Endothelial cell of umbilical vein (primary cell): ENCODE measurements around the gene OR2AG1.

Experiments used
- GATA2 ChIP-seq: IDR thresholded peaks from 2 replicates; pipeline ENCODE4 v1.7.0; 2011; ENCODE audit warnings: low read depth, mild to moderate bottlenecking, moderate library complexity, mixed read lengths, low read length; ENCODE audit not compliant: insufficient read length, insufficient read depth
- POLR2A ChIP-seq: IDR thresholded peaks from 2 replicates; pipeline ENCODE4 v1.6.1; 2012; ENCODE audit warnings: low read depth, mild to moderate bottlenecking, control low read depth, low read length
- POLR2AphosphoS5 ChIP-seq: IDR thresholded peaks from 2 replicates; pipeline ENCODE4 v1.6.1; 2012; ENCODE audit warnings: low read depth, mild to moderate bottlenecking, control low read depth, low read length, moderate library complexity; ENCODE audit not compliant: insufficient read depth
- TF ChIP-seq, protein P1 (sequence below): IDR thresholded peaks from 2 replicates; pipeline ENCODE4 v1.6.1; 2011; ENCODE audit not compliant: insufficient read depth, insufficient read length
- TF ChIP-seq, protein P2 (sequence below), 2 donors: IDR thresholded peaks; 1 replicate in 1 of 2; 2 replicates in 1 of 2; pipeline ENCODE4 v1.5.1; 2011; ENCODE audit warnings: low read length in 2 of 2, mild to moderate bottlenecking in 2 of 2, moderate library complexity in 2 of 2, control low read depth in 1 of 2, inconsistent platforms in 1 of 2, low read depth in 1 of 2; ENCODE audit not compliant: insufficient read depth in 1 of 2; ENCODE audit errors: extremely low read depth in 1 of 2

DNA sequence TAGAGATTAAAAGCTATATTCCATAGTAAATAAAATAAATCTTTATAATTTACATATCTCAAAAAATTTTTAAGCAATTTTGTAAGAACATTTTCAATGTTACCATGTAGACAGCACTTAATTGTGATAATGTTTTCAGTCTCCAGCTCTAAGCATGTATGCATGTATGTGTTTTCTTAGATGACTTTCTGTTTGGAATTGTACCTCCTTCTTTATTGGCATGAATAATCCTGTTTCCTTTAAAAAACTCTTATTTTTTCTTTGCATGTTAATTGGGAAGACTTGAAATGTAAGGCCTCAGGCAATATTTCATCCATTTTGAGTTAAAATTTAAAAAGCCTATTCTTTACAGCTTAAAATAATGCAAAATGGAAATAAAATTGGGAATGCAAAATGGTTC, 2.0 kb upstream of the OR2AG1 start:
- TF ChIP-seq, protein P1, sequence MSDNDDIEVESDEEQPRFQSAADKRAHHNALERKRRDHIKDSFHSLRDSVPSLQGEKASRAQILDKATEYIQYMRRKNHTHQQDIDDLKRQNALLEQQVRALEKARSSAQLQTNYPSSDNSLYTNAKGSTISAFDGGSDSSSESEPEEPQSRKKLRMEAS, result no peak
- TF ChIP-seq, protein P2, sequence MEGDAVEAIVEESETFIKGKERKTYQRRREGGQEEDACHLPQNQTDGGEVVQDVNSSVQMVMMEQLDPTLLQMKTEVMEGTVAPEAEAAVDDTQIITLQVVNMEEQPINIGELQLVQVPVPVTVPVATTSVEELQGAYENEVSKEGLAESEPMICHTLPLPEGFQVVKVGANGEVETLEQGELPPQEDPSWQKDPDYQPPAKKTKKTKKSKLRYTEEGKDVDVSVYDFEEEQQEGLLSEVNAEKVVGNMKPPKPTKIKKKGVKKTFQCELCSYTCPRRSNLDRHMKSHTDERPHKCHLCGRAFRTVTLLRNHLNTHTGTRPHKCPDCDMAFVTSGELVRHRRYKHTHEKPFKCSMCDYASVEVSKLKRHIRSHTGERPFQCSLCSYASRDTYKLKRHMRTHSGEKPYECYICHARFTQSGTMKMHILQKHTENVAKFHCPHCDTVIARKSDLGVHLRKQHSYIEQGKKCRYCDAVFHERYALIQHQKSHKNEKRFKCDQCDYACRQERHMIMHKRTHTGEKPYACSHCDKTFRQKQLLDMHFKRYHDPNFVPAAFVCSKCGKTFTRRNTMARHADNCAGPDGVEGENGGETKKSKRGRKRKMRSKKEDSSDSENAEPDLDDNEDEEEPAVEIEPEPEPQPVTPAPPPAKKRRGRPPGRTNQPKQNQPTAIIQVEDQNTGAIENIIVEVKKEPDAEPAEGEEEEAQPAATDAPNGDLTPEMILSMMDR (IDR thresholded peaks at IDR 0.05; ENCODE audit: extremely low read depth in 1 of 2, insufficient read depth in 1 of 2, low read depth in 1 of 2, low read length in 2 of 2), result no peak
- TF ChIP-seq POLR2A, result no peak
- TF ChIP-seq POLR2AphosphoS5, result no peak
- TF ChIP-seq GATA2, result no peak
